GM12891 (cell line): ENCODE measurements around the gene COL6A1. TPM values are rescaled to one million over a fixed set of nuclear protein-coding genes. Genes with fewer than 3 reads are reported as not detected.
A peak's percentile ranks its signal among the peaks of the same experiment; 100 is the strongest.

ENCODE experiments used
- DNase-seq: peaks from one replicate; pipeline ENCODE4 v3.0.0; 2011; ENCODE audit warnings: low spot score; ENCODE audit not compliant: insufficient read length
- FAIRE-seq: peaks from 2 replicates; lab custom pipeline; 2011; peaks lifted over from hg19 to GRCh38; lab: Jason Lieb, UNC
- PAX5 ChIP-seq: IDR thresholded peaks from 2 replicates; pipeline ENCODE4 v1.6.1; 2011; ENCODE audit warnings: low read length, moderate library complexity, mild to moderate bottlenecking; ENCODE audit not compliant: insufficient read depth, severe bottlenecking
- POLR2A ChIP-seq: IDR thresholded peaks from 2 replicates; pipeline ENCODE4 v1.6.1; 2011; ENCODE audit warnings: low read depth, low read length, control low read depth
- POLR2AphosphoS5 ChIP-seq: IDR thresholded peaks from 2 replicates; pipeline ENCODE4 v1.6.1; 2011; ENCODE audit warnings: low read depth, low read length, control low read depth
- POU2F2 ChIP-seq: IDR thresholded peaks from 2 replicates; pipeline ENCODE4 v1.6.1; 2011; ENCODE audit warnings: low read depth, mild to moderate bottlenecking, control low read depth, low read length, moderate library complexity
- SPI1 ChIP-seq: IDR thresholded peaks from 2 replicates; pipeline ENCODE4 v1.6.1; 2011; ENCODE audit warnings: low read depth, low read length, control low read depth
- TAF1 ChIP-seq: IDR thresholded peaks from 2 replicates; pipeline ENCODE4 v1.6.1; 2011; ENCODE audit warnings: low read depth, low read length, control low read depth
- polyA plus RNA-seq: library from polyadenylated mRNA; unstranded; fragments of >200 nt; gene quantifications from one replicate; pipeline ENCODE4 v1.2.1, GENCODE V29; 2012; ENCODE audit warnings: low read depth, missing spikeins, inconsistent platforms; ENCODE audit not compliant: missing spikeins

COL6A1 gene
- polyA plus RNA-seq: 3.0 TPM

GRCh38 chr21:45981151-45982091 lies at the start of gene COL6A1:
COL6A1 (plus strand) TSS chr21:45981770; CDS start chr21:45981851, 81 bp downstream.
- FAIRE-seq (no peak), DNase-seq (peak; percentile 54)
- no peak for TF ChIP-seq POLR2A
- TF ChIP-seq TAF1: no peak
- no peak for TF ChIP-seq SPI1

- FAIRE-seq (no peak), DNase-seq (no peak)
- TF ChIP-seq SPI1 (no peak), POLR2AphosphoS5 (no peak), POU2F2 (no peak), TAF1 (no peak), POLR2A (no peak), PAX5 (no peak)
These were observed 48.6 kb upstream of the COL6A1 start for GRCh38 chr21:45932922-45933502.

- DNase-seq (no peak), FAIRE-seq (no peak)
- TF ChIP-seq PAX5 (no peak), TAF1 (no peak), POLR2A (no peak), POU2F2 (no peak), POLR2AphosphoS5 (no peak), SPI1 (no peak)
These were observed 47.5 kb upstream of the COL6A1 start for GRCh38 chr21:45934085-45934484.

GRCh38 chr21:45934554-45934953 lies 47.0 kb upstream of the COL6A1 start:
- TF ChIP-seq POLR2A (no peak), SPI1 (no peak), POLR2AphosphoS5 (no peak), POU2F2 (no peak), PAX5 (no peak), TAF1 (no peak)
- DNase-seq (no peak), FAIRE-seq (no peak)

GRCh38 chr21:45935628-45936027 lies 45.9 kb upstream of the COL6A1 start:
- DNase-seq: no peak

GRCh38 chr21:45937721-45938452 lies 43.7 kb upstream of the COL6A1 start:
- FAIRE-seq: no peak
- no peak for DNase-seq
- TF ChIP-seq TAF1 (no peak), PAX5 (no peak), POLR2A (no peak), POU2F2 (no peak), SPI1 (no peak), POLR2AphosphoS5 (no peak)

More at GRCh38 chr21:45935628-45936027, 45.9 kb upstream of the COL6A1 start:
- TF ChIP-seq TAF1: no peak
- no peak for TF ChIP-seq POLR2A
- no peak for TF ChIP-seq PAX5
- no peak for TF ChIP-seq POU2F2
- TF ChIP-seq POLR2AphosphoS5: no peak
- no peak for TF ChIP-seq SPI1
- no peak for FAIRE-seq

GRCh38 chr21:45938453-45938755 lies 43.2 kb upstream of the COL6A1 start:
- TF ChIP-seq POU2F2 (no peak), POLR2A (no peak), POLR2AphosphoS5 (no peak), PAX5 (no peak), TAF1 (no peak), SPI1 (no peak)
- no peak for FAIRE-seq
- no peak for DNase-seq

- no peak for TF ChIP-seq POLR2AphosphoS5
- no peak for TF ChIP-seq PAX5
- TF ChIP-seq POU2F2: no peak
- no peak for TF ChIP-seq SPI1
- no peak for TF ChIP-seq TAF1
- TF ChIP-seq POLR2A: no peak
- DNase-seq (no peak), FAIRE-seq (no peak)
These were observed 42.6 kb upstream of the COL6A1 start for GRCh38 chr21:45938811-45939520.

- FAIRE-seq: no peak
- TF ChIP-seq POLR2A (no peak), TAF1 (no peak), PAX5 (no peak), POLR2AphosphoS5 (no peak), SPI1 (no peak)
- no peak for DNase-seq
These were observed 42.0 kb upstream of the COL6A1 start for GRCh38 chr21:45939521-45940045.
